Heart right ventricle (tissue), 16 donors: ENCODE measurements around the gene ROCK1. TPM values are rescaled to one million over a fixed set of nuclear protein-coding genes. Genes with fewer than 3 reads are reported as not detected.

Experiments
- ATAC-seq, 8 donors: fragments of 200-7000 bp; cut with Tn5 transposase; one replicate each; pipeline ENCODE4 v1.9.1; 2020; ENCODE audit warnings: mild to moderate bottlenecking in 8 of 8, moderate library complexity in 8 of 8, moderate number of reproducible peaks in 1 of 8
- DNase-seq, 2 donors: peaks; one replicate each; pipeline ENCODE4 v3.0.0-alpha.2; 2020
- H3K27ac ChIP-seq, 10 donors: fragments of 200-600 bp; sonication (generic) in 2 of 10; one replicate each; pipeline versions ENCODE4 v1.5.0 to v1.8.0; 2020 to 2022; ENCODE audit warnings: mild to moderate bottlenecking in 3 of 10
- H3K27me3 ChIP-seq, 7 donors: fragments of 200-600 bp; one replicate each; pipeline ENCODE4 v1.8.0; 2021 to 2022; ENCODE audit warnings: mild to moderate bottlenecking in 2 of 7
- H3K36me3 ChIP-seq, 9 donors: fragments of 200-600 bp; sonication (generic) in 1 of 9; one replicate each; pipeline versions ENCODE4 v1.5.0 to v1.8.0; 2020 to 2022; ENCODE audit warnings: mild to moderate bottlenecking in 2 of 9
- H3K4me1 ChIP-seq, 9 donors: fragments of 200-600 bp; sonication (generic) in 1 of 9; one replicate each; pipeline versions ENCODE4 v1.5.0 to v1.8.0; 2020 to 2022; ENCODE audit warnings: mild to moderate bottlenecking in 4 of 9
- H3K4me3 ChIP-seq, 10 donors: fragments of 200-600 bp; sonication (generic) in 2 of 10; one replicate each; pipeline versions ENCODE4 v1.5.0 to v1.8.0; 2020 to 2022; ENCODE audit warnings: mild to moderate bottlenecking in 7 of 10, moderate library complexity in 2 of 10
- H3K9me3 ChIP-seq, 11 donors: fragments of 200-600 bp in 10 of 11; sonication (generic) in 2 of 11; one replicate each; pipeline versions ENCODE4 v1.5.0 to v1.8.0; 2013 to 2022; ENCODE audit warnings: mild to moderate bottlenecking in 2 of 11, control low read depth in 1 of 11, moderate library complexity in 1 of 11
- WGBS, 2 donors: extraction: QIAGEN DNeasy Blood & Tissue Kit; methylation state at CpG; one replicate each; pipeline ENCODE4 v1.1.7; 2013; ENCODE audit warnings: inconsistent platforms in 1 of 2; 5-methylcytosine and 5-hydroxymethylcytosine counted together
- intact Hi-C, 10 donors: fragments of 100-400 bp; cut with DNase I; formaldehyde crosslinking; loops; one replicate each; pipeline versions ENCODE4 v1.11.1 to v1.14.2; 2022
- polyA plus RNA-seq, 2 donors: library from polyadenylated mRNA; stranded (reverse); fragments of 200-250 nt; gene quantifications; one replicate each; pipeline ENCODE4 v1.2.3, GENCODE V29; 2013
- total RNA-seq, 10 donors: library from RNA; stranded (reverse); fragmentation: NEBNext Ultra II Directional in 3 of 10; extraction: Animal tissue kit (Norgen Biotek cat#: 25700) in 3 of 10; gene quantifications; one replicate each; pipeline versions ENCODE4 v1.2.1 to v1.2.4, GENCODE V29; 2021 to 2023
- TF ChIP-seq, protein P1 (sequence below), 9 donors: fragments of 200-600 bp; sonication (generic) in 2 of 9; IDR thresholded peaks; one replicate each; pipeline versions ENCODE4 v1.5.0 to v1.8.0; 2021 to 2022; ENCODE audit warnings: antibody characterized with exemption in 9 of 9, mild to moderate bottlenecking in 5 of 9, moderate library complexity in 1 of 9
- donor health status: Arrhythmogenic right ventricular cardiomyopathy.
- donor health status: ischemic (EF 13 %, LVEDD 7.1; RV severe dilation, severe dysfunction).
- donor health status: healthy with polysubstance abuse.
- donor health status: DM: no; HTN: yes; CAD: no.
- donor health status: DM: no; HTN: no; CAD: no.
- donor health status: ischemic (EF 25% LVEDD 6.9; RV normal size, moderate dysfunction).
- donor health status: ischemic (EF 25% LVEDD 5.7; RV mildly dilated, moderate dysfunction).
- donor health status: healthy.
- donor health status: DM: yes; HTN: yes; CAD: no.
- donor health status: Ischemic cardiomyopathy.
- donor health status: ischemic (EF 35%, LVEDD 5.7; RV mildly dilated, moderate dysfunction).
- donor health status: nonischemic (EF 11% LVEDD 7.7; RV severe dilation, severe dysfunction).
- donor health status: DM: yes; HTN: yes; CAD: no.
- donor health status: PGD.
- donor health status: ischemic (EF 29% LVEDD 5.4; RV normal size, mild dysfunction).
- donor health status: nonischemic (EF 23%, LVEDD 6.1; RV moderate dilation, normal function).

The ROCK1 gene
- total and polyA plus RNA-seq, 12 donors, result 12.5 to 44.1 (median 35.1) TPM

DNA sequence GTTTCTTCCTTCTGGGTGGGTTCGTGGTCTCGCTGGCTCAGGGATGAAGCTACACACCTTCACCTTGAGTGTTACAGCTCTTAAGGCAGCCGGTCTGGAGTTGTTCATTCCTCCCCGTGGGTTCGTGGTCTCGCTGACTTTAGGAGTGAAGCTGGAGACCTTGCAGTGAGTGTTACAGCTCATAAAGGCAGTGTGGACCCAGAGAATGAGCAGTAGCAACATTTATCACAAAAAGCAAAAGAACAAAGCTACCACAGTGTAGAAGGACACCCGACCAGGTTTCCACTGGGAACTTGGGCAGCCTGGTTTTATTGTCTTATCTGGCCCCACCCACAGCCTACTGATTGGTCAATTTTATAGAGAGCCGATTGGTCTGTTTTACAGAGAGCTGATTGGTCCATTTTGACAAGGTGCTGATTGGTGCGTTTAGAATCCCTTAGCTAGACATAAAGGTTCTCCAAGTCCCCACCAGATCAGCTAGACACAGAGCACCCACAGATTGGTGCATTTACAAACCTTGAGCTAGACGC lies 20.1 kb upstream of the ROCK1 start:
- Histone ChIP-seq H3K27me3 (no peaks in the 10 kb centered on the region), H3K27ac (no peak overlapping the region), H3K4me1 (peaks cover 0 to 13% (median 7%) of the 10 kb centered on the region in 9 donors), H3K36me3 (no peaks in the 10 kb centered on the region), H3K9me3 (no peaks in the 10 kb centered on the region), H3K4me3 (no peak overlapping the region)
- 94 to 95% methylated on average over 10 of the region's 10 CpGs for WGBS, 2 donors
- intact Hi-C loops, result loop anchor here in 1 of 10 donors (10.0 kb wide), 1 partner anchor 127 kb away; no protein-coding TSS in a partner anchor
- no peak for ATAC-seq
- no peak for DNase-seq
- TF ChIP-seq, protein P1, sequence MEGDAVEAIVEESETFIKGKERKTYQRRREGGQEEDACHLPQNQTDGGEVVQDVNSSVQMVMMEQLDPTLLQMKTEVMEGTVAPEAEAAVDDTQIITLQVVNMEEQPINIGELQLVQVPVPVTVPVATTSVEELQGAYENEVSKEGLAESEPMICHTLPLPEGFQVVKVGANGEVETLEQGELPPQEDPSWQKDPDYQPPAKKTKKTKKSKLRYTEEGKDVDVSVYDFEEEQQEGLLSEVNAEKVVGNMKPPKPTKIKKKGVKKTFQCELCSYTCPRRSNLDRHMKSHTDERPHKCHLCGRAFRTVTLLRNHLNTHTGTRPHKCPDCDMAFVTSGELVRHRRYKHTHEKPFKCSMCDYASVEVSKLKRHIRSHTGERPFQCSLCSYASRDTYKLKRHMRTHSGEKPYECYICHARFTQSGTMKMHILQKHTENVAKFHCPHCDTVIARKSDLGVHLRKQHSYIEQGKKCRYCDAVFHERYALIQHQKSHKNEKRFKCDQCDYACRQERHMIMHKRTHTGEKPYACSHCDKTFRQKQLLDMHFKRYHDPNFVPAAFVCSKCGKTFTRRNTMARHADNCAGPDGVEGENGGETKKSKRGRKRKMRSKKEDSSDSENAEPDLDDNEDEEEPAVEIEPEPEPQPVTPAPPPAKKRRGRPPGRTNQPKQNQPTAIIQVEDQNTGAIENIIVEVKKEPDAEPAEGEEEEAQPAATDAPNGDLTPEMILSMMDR (IDR thresholded peaks at IDR 0.05), result no peak

DNA sequence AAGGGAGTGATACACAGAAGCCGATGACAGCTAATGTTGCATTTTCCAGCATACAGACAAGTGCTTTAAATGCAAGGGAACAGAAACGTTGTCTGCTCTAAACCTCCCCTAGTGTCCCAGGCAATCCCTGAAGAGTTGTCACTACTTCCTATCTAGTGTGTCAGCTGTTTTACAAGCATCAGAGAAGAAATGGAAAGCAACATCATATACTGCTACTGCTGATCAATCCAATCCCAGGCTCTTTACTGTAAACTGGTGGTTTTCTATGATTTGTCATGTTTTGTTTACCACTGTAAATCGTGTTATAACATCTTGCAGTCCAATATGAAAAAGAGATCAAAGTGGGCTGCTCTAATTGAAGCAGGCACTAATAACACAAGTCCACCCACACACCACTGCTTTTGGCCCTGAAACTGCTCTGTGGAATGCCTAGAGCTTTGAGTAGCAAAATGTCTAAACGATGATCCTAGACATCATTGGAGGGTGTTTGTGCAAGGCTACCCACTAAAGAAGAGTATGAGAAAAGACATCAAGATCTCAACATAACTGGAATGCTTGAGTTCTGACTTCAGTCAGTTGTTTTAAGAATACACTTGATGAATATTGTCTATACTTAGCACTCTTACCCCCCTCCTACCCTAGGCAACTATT lies 18.1 kb upstream of the ROCK1 start:
- DNase-seq (no peak), ATAC-seq (peak in 3 of 8 donors; percentile 44 to 47 (median 44))
- TF ChIP-seq, protein P1 (IDR thresholded peaks at IDR 0.05), result no peak
- no peaks in the 10 kb centered on the region for H3K27me3 ChIP-seq
- H3K4me1 ChIP-seq, result peaks cover 0 to 10% (median 7%) of the 10 kb centered on the region in 9 donors
- no peaks in the 10 kb centered on the region for H3K36me3 ChIP-seq
- H3K9me3 ChIP-seq, result no peaks in the 10 kb centered on the region
- intact Hi-C loops, result loop anchor here in 2 of 10 donors (10.0 kb wide), 2 partner anchors 45 to 125 kb away; no protein-coding TSS in a partner anchor
- H3K4me3 ChIP-seq, result no peak overlapping the region
- 37 to 41% methylated on average over 4 of the region's 4 CpGs for WGBS, 2 donors
- no peak overlapping the region for H3K27ac ChIP-seq

DNA sequence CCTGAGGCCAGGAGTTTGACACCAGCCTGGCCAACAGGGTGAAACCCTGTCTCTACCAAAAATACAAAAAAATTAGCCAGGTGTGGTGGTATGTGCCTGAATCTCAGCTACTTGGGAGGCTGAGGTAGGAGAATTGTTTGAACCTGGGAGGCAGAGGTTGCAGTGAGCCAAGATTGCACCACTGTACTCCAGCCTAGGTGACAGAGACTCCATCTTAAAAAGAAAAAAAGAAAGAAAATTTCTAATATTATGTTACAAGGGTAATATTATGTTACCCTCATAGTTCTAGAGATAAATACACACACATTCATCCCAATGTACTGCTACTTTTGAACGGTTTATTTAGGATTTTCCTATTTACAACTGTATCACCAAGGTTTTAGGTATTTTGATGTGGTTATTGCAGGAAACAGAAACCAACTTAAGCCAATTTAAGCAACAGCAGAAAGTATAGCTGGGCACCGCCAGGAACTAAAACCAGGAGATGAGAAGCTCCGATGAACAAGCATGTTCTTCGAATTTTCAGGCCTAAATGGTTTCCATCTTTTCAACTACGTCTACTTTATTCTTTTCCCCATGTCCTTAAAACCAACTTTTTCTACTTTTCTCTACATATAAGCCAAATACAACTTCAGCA lies 11.8 kb upstream of the ROCK1 start:
- intact Hi-C loops, result loop anchor here in 1 of 10 donors (10.0 kb wide), 1 partner anchor 51 kb away; no protein-coding TSS in a partner anchor
- no peaks in the 10 kb centered on the region for H3K27me3 ChIP-seq
- H3K9me3 ChIP-seq, result no peaks in the 10 kb centered on the region
- 89 to 94% methylated on average over 5 of the region's 5 CpGs for WGBS, 2 donors
- no peak for DNase-seq
- no peaks in the 10 kb centered on the region for H3K36me3 ChIP-seq
- ATAC-seq, result no peak
- no peak overlapping the region for H3K27ac ChIP-seq
- H3K4me1 ChIP-seq, result peaks cover 0 to 6% (median 0%) of the 10 kb centered on the region in 9 donors
- H3K4me3 ChIP-seq, result no peak overlapping the region
- TF ChIP-seq, protein P1 (IDR thresholded peaks at IDR 0.05), result no peak

DNA sequence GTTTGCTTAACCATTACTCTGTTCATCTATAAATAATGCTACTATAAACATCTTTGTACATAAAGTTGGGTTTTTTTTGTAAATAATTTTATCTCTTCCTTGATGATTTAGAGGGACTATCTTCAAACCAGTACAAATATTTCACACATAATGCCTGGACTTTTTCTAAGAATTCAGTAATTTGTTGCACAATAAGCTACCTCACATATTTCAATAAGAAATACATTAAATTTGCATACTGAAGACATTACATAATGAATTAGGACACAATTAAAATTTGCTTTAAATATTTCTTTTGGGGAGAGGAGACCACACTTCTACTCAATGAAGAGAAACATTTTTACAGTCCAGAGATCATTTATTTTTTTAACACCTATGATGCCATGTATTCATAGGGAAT lies 7.2 kb upstream of the ROCK1 start:
- no peaks in the 10 kb centered on the region for H3K36me3 ChIP-seq
- intact Hi-C loops, result loop anchor here in 4 of 10 donors (10.0 kb wide), 3 partner anchors 66 to 144 kb away; no protein-coding TSS in a partner anchor
- no peak overlapping the region for H3K27ac ChIP-seq
- H3K4me1 ChIP-seq, result peaks cover 0 to 32% (median 3%) of the 10 kb centered on the region in 9 donors
- H3K9me3 ChIP-seq, result no peaks in the 10 kb centered on the region
- no peaks in the 10 kb centered on the region for H3K27me3 ChIP-seq
- DNase-seq (no peak), ATAC-seq (no peak)
- H3K4me3 ChIP-seq, result no peak overlapping the region
- TF ChIP-seq, protein P1 (IDR thresholded peaks at IDR 0.05), result no peak
